ENCODE data around the gene CFAP61.

The CFAP61 gene

DNA sequence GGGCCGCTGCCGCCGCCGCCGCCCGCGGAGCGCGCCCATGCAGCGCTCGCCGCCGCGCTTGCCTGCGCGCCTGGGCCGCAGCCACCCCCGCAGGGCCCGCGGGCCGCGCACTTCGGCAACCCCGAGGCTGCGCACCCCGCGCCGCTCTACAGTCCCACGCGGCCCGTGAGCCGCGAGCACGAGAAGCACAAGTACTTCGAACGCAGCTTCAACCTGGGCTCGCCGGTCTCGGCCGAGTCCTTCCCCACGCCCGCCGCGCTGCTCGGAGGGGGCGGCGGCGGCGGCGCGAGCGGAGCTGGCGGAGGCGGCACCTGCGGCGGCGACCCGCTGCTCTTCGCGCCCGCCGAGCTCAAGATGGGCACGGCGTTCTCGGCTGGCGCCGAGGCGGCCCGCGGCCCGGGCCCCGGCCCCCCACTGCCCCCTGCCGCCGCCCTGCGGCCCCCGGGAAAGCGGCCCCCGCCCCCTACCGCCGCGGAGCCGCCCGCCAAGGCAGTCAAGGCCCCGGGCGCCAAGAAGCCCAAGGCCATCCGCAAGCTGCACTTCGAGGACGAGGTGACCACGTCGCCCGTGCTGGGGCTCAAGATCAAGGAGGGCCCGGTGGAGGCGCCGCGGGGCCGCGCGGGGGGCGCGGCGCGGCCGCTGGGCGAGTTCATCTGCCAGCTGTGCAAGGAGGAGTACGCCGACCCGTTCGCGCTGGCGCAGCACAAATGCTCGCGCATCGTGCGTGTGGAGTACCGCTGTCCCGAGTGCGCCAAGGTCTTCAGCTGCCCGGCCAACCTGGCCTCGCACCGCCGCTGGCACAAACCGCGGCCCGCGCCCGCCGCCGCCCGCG is 316.3 kb downstream of the CFAP61 start:
- peak; percentile 31 to 63 (median 47) for DNase-seq

GRCh38 chr20:20369250-20370093 is 317.1 kb downstream of the CFAP61 start:
- peak in 1 of 3 donors; percentile 55 for DNase-seq

DNA sequence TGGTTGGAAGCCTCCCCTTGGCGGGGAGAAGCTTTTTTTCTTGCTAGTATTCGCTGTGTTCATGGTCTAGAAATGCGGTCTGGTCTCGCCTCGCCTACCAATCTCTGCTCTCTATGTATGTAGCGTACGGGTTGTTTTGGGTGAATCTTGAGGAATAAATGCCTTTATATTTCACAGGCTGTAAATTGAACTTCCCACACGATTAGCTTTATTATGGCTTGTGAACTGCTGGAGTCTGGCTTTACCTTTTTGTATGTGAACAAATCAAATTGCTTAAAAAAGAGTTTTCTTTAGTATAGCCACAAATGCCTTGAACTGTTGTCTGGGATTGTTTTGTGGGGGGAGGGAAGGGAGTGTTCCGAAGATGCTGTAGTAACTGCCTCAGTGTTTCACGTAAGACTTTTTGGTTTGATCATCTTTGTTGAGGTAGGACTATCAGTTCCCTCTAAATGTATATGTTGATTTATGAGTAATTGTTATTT is 317.8 kb downstream of the CFAP61 start:
- no peak for DNase-seq

- DNase-seq, result peak in 1 of 3 donors; percentile 23
Observed at GRCh38 chr20:20371083-20371482, 318.8 kb downstream of the CFAP61 start.

DNA sequence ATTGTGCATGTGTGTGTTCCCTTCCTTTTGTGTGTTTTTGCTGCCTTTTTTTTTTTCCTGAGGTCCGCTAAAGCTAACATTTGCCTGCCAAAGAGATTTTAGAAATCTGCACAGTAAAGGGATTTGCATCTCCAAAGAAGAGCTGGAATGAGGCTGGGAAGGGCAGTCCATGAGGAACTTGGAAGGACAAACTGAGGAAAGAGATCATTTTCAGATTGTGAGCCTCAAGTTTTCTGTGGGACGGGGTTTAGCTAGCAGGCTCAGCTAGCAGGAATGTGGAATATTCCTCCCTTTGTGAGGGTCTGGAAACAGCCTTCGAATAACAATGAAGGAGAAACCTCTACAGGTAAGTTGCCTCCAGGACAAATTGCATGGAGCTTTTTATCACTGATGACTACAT is 319.3 kb downstream of the CFAP61 start:
- DNase-seq, result no peak

DNA sequence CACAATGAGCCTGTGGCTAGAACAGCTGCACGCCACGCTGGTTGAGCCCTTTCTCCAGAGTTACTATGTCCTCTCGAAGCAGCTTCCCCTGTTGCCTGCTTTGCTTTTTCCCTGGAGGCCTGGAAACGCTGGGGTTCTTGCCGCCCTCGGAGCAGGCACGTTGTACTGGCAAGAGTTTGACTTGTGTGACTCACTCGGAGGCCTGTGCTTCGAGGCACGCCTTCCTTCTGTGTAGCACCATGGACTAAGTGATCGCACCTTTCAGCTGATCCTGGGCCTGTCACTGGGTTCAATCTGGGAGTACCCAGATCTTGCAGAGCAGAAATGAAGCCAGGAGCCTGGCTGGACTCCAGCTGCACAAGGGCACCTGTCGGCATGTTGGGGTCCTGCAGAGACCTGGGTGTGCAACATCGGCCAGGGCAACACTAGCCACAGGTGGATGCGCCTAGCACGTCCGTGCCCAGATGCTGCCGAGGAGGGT is 320.8 kb downstream of the CFAP61 start:
- DNase-seq, result no peak

DNA sequence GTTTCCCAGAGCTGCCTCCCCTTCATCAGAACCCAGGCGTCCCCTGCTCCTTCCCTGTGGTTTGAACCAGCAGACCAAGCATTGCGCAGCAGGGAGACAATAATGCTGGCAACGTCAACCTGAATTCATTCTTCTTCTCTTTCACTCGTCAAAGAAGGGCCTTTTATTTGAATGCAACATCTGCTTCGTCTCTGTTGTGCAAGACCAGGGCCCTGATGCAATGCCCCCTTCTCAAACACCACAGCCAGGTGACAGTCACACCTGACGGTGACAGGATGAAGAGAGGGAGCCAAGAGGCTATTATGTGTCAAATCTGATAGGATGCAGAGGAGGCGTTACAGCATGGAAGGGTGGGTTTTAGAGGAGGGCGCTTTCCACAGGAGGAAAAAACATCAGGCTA is 323.5 kb downstream of the CFAP61 start:
- DNase-seq, result no peak

- DNase-seq, result no peak
Observed at GRCh38 chr20:20386192-20386591, 333.9 kb downstream of the CFAP61 start.

- no peak for DNase-seq
Observed at GRCh38 chr20:20390393-20390792, 338.1 kb downstream of the CFAP61 start.

GRCh38 chr20:20391115-20391514 is 338.8 kb downstream of the CFAP61 start:
- no peak for DNase-seq

- no peak for DNase-seq
Observed at GRCh38 chr20:20391766-20392165, 339.4 kb downstream of the CFAP61 start.

DNA sequence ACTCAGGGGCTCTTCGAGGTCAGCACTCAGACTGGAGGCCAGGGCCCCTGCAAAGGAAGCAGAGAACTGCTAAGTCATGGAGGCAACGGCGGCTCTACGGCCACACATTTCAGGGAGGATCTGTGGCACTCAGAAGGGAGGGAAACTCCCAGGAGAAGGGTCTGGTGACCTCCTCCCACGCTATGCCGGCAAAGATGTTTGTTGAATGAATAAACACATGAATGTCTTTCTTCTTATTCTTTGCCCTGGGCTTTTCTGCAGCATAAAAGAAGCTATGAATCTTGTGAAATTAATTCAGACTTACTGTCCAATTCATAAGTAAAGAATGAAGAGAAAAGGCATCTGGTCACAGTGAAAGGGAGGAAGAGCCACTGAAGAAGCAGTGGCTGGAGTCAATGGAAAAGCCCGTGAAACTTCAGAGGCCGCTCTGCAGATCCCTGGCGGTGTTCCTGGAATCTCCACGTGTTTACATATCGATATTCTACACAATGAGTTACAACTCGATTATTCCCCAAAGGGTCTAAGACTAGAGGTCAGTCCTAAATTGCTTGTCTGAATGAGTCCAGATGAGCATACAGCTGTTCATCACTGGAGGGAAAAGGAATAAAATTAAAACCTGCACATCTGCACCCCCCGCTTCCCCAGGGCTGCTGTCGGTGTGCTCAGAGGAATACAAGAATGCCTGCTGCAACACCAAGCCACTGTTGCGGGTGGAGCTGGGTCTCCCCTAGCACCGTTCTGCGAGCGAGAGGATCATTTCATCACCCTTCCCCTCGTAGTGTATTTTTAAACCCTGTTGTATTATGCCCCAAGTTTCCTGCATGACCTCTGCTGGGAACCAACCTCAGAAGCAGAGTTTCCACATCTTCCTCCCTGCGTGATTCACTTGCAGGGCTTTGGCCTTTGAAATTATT is 341.1 kb downstream of the CFAP61 start:
- peak; percentile 74 to 86 (median 81) for DNase-seq

GRCh38 chr20:20395087-20395486 is 342.8 kb downstream of the CFAP61 start:
- no peak for DNase-seq

- no peak for DNase-seq
Observed at GRCh38 chr20:20395903-20396568, 343.7 kb downstream of the CFAP61 start.

- no peak for DNase-seq
Observed at GRCh38 chr20:20396794-20397193, 344.5 kb downstream of the CFAP61 start.

DNA sequence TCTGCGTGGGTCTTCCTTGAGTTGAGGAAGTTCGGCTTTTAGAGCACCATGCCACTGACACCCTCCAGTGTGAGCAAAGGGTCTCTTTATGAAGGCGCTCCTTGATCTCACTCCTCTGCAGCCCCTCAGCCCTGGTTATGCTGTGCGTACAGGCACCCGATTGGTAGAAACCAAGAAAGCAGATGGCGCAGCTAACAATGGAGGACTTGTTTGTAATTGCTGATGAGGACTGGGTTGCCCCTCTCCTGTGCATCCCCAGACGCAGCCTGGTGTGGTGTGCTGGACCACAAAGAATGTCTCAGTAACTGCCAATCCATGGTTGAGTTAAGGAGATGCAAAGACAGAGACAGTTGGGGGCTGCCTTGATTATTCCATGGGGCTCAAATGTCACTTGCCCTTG is 345.8 kb downstream of the CFAP61 start:
- no peak for DNase-seq

DNA sequence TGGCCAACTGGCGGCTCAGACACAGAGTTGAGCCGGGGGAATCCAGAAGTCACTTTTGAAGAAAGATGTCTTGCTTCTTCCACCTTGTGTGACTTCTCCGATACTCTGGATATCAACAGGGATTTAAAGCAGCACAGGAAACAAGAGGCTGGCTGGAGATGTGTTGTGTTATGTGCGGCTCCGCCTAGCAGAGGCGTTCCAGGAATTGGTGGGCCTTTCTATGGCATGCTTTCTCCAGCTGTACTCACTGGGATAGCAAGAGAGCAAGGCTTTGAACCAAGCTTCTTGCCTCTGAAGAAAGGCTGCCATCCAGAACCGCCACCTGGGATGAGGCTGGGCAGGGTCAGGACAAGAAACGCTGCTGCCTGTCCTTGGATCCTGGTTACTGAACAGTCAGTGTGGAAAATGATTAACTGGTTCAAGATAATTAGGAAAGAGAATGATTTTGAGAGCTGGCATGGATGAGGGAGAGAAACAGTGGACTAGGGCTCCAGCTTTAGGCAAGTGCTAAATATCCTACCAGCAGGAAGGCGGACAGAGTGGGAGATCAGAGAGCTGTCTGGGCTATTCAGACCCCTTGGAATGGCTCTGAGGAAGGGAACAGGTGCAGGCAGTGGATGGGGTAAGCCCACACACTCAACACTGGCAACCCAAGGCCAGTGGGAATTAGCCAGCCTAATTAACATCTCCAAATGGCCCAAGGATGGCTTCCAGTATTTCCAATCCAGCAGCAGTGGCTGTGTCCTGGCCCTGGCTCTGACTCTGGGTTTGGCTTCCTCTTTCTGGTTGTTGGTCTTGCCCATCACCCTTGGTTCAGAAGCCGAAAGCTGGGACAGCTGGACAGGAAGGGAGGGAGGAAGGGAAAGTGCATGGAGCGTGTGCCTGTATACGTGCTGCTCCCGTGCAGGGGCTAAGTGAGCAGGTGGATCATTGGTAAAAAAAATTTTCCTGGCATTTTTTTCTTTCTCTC is 347.5 kb downstream of the CFAP61 start:
- peak; percentile 21 to 38 (median 36) for DNase-seq

DNA sequence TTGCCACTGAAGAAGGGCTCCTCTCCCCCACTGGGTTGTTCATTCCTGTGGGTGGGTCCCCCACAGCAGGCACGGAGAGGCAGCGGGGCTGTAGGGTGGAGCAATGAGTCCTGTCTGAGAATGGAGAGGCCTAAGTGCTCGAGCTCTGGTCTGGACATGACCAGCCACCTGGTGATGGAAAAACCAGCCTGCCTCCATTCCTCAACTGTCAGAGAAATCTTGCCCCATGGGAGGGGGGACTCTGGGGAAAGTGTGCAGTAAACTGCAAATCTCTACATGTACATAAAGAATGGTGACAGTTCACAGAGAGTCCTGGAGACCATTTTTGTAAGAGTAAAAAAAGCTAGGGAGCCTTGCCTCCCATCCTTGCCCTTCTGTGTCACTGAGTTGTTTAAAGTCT is 349.7 kb downstream of the CFAP61 start:
- no peak for DNase-seq

- no peak for DNase-seq
Observed at GRCh38 chr20:20404633-20405032, 352.3 kb downstream of the CFAP61 start.

DNA sequence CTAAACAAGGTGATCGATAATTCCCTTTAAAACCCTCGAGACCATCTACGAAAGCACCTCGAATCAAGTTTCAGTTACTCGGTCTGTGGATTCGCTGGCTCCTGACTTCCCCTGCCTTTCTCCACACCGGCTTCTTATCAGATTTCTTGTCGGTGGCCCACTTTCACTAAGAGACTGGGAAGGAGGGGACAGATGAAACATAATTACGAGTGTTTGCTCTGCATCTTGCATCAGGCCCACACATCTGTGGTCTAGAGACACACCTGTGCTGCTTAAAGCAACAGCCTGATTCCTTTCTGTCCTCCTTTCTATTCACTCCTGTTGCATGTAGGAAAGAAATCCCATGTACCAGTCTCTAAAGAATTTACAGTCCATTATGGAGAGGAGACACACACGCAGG is 353.3 kb downstream of the CFAP61 start:
- no peak for DNase-seq

DNA sequence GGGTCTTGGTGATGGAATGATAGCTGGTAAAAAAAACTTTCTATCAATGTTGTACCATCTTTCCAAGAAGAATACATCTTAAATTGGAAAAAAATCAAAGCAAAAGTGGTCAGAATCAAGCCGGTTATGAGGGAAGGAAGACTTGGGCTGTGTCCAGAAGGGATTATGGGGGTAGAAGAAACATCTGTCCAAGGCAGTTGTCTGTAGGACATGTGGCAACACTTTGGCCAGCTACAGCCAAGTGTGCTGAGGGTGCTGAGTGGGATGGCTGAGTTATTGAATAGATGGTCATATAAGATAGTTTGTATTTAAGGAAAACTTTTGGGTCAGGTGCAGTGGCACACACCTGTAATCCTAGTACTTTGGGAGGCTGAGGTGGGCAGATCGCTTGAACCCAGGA is 354.0 kb downstream of the CFAP61 start:
- DNase-seq, result no peak
